GM10266 (cell line): ENCODE results near the gene BCAS1.

Experiments used
- DNase-seq: peaks from one replicate; pipeline ENCODE4 v3.0.0; 2012; ENCODE audit errors: extremely low spot score
- CTCF ChIP-seq: IDR thresholded peaks from 2 replicates; pipeline ENCODE4 v1.5.1; 2012; ENCODE audit warnings: mild to moderate bottlenecking, low read depth; ENCODE audit not compliant: control insufficient read depth, insufficient read depth; ENCODE audit errors: missing control alignments

The BCAS1 gene

GRCh38 chr20:53907968-53908751 lies 162.2 kb downstream of the BCAS1 start:
- DNase-seq = no peak
- TF ChIP-seq CTCF = no peak

GRCh38 chr20:53905820-53906191 lies 164.6 kb downstream of the BCAS1 start:
- TF ChIP-seq CTCF = no peak
- no peak for DNase-seq

GRCh38 chr20:53905019-53905819 lies 165.2 kb downstream of the BCAS1 start:
- no peak for TF ChIP-seq CTCF
- DNase-seq = no peak

- TF ChIP-seq CTCF = no peak
- DNase-seq = no peak
These were observed 166.1 kb downstream of the BCAS1 start for GRCh38 chr20:53904261-53904660.

- no peak for TF ChIP-seq CTCF
- no peak for DNase-seq
These were observed 166.8 kb downstream of the BCAS1 start for GRCh38 chr20:53903652-53903987.

- DNase-seq = no peak
- no peak for TF ChIP-seq CTCF
These were observed 167.3 kb downstream of the BCAS1 start for GRCh38 chr20:53902968-53903651.

- TF ChIP-seq CTCF = no peak
- no peak for DNase-seq
These were observed 168.8 kb downstream of the BCAS1 start for GRCh38 chr20:53901497-53902096.
